GM18517 (cell line): ENCODE results near the gene EPS8L3.
"Not testable (repeated sequence)": the region's sequence is repeated elsewhere in the genome, so short reads cannot be mapped to it uniquely, and the experiment has no call there.

Experiments
- ATAC-seq: cut with Tn5 transposase; IDR thresholded peaks from one replicate; pipeline ENCODE4 v1.9.1; 2021; ENCODE audit warnings: mild to moderate bottlenecking, moderate library complexity; ENCODE audit not compliant: unreplicated experiment

The EPS8L3 gene

DNA sequence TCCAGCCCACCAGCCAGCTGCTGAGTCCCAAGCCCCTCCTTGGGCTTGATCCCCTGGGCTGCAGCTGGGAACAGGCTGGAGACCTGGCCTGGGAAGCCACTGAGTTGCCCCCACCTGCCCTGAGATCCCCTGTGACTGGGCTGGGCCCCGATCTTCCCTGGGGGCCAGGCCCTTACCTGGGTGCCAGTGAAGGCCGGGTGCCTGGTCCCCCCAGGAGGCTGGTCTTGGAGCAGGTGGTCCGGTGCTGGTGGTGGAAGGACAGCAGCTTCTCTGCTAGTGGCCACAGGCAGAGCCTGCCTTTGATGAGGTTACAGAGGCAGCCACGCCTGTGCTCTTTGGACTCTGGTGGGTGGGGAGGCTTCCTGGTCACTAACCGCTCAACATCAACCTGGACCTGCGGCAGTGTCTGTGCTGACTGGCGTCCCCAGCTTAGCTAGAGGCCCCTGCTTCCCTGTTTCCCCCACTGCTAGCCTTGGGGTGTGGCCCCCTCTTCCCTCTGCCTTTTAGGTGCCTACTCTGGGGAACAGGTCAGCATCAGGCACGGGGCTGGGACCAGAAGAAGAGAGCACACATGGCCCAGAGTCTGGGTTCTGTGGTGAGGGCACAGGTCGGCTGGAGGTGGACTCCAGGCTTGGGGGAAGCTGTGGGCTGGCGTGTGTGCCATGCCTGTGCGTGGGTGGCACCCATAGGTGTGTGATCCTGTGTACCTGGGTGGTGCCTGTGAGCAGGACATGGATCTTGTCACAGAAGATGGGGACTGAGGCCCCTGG, at the start of gene EPS8L3:
Gene EPS8L3, minus strand, starts transcription at position 278 of the 770 bp plus-strand sequence. CDS start 2,174 bp downstream, outside the sequence.
- no peak for ATAC-seq

DNA sequence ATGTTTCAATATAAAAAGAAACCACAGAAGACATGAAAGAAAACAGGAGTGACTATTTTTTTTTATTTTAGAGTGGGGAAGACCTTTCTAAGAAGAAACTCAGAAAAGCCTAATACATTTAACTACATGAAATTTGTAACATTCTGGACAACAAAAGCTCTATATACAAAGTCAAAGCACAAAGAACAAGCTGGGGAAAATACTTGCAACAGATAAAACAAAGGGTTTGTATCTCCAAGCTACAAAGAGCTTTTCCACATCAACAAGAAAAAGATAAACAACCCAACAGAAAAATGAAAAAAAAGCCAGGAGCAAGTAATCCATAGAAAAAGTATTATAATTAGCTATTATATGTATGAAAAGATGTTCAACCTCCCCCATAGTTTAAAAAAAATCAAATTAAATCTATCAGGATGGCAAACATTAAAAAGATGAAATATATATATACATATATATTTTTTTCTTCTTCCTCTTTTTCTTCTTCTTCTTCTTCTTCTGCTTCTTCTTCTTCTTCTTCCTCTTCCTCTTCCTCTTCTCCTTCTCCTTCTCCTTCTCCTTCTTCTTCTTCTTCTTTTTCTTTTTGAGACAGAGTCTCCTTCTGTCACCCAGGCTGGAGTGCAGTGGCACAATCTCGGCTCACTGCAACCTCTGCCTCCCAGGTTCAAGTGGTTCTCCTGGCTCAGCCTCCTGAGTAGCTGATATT, 49.1 kb upstream of the EPS8L3 start:
- no peak for ATAC-seq

DNA sequence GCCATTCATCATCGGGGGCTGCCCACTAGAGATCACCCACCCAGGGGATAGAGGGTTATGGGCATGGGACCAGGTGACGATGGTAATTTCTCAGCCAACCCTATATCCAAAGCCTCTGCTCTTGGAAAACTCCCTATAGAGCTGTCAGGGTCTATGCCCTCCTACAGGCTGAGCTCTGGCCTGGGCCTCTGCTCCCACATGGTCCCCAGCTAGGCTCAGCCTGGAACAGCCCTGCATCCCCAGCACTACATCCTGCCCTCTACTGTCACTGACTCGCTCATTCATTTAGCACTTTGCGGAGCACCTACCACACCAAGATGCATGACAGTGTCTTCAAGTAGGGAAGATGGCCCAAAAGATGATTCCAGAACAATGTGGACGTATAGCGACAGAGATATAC, 45.0 kb upstream of the EPS8L3 start:
- no peak for ATAC-seq

DNA sequence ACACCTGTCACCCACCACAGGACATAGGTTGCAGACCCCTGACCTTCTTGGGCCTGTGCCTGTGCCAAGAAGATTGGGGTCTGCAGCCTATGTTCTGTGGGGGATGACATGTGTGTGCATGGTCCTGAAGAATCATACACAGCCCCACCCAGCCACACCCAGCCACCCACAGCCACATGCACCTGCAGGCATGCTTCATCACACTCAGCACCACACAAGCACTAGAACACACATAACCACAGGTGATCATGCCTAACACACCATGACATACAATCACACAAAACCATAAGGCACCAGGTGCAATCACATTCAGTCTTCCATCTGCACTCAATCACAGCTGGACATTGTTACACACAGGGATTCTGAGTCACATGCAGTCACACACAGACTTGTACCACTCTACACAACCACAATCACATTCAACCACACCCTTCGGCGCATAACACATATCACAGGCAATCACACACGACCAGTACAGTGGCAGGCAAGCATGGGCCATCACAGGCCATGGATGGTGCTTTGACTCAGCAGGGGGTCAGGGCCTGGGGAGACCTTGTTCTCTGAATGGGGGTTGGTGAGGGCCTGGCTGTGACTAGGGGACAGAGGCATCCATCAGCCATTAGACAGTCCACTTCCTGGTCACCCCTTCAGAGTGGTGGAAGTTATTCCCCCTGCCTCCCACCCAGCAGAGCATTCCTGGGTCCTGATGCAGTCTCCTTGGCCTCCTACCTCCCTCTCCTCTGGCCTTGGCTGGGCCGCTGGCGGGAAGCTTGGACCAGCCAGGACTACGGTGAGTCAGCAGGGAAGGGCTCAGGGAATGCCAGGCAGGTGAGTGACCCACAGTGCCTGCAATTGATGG, 44.3 kb upstream of the EPS8L3 start:
- no peak for ATAC-seq

DNA sequence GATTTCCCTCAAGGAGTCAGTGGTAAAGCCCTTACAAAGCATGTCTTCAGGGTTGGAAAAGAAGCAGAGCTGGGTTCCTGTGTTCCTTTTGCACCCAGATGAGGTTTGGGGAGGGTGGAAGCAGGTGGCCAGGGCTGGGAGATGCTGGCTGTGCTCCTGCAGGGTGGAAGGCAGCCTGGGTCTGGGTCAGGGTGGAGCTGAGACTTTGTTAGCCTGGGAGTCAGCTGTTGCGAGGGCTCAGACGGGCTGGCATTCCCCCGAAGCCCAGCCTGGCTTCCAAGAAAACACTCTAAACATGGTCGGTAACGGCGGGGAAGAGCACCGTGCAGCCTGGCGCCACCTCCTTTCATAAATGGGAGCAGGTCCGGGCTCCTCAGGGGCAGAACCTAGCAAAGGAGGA, 43.7 kb upstream of the EPS8L3 start:
- no peak for ATAC-seq

DNA sequence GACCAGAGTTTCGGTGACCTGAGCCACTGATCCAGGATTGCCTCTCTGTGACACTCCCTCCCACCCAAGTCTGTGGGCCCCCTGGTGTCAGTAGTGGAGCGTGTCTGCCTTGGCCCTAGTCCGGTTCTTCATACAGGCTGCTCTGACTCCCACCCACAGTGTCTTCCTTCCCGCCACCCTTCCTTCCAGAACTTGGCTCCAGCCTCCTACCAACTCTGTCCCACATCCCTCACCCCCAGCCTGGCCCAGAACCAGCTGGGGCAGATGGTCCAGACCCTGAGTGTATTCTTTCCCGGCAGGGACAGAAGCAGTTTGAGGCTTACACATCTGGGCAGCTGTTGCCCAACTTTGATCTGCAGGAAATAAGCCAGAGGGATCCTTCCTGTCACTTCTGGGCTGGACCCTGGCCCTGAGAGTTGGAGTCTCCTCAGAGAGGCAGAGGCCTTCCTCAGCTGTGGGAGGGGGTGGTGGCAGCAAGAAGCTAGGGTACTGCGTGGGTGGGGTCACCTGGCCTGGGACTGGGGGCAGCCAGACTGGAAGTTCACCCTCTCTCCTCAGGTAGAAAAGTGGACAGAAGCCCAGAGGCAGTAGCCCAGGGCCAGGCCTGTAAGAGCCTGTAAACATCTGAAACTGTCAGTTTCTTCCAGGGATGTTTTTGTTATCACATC, 43.1 kb upstream of the EPS8L3 start:
- no peak for ATAC-seq

DNA sequence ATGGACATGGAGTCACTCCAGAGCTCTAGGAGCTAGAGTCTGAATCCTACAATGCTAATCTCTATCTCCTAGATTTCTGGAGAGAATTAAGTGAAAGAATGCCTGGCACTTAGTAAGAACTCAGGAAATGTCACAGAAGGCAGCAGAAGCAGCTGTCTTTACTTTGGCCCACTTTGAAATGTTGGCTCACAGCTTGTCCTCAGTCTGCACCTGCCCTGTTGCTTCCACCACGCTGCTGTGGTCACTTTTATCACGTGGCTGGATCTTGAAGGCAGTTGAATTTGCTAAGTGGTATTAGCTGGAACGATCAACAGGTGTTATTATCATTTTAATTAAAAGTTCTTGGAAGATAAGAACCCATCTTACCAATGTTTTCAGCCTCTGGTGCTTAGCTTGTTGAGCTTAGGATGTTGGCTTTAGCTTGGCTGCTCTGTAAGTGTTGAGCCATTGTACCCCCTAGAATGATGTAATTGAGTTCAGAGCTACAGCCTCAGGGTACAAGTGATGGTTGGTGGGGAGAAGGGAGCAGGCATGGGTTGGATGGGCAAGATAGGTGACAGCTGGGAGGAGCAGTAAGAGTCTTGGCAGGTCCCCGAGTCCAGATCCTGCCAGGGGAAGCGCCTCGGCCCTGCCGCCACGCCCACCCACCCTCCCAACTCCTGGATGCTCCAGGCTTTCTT, 41.9 kb upstream of the EPS8L3 start:
- ATAC-seq = no peak

DNA sequence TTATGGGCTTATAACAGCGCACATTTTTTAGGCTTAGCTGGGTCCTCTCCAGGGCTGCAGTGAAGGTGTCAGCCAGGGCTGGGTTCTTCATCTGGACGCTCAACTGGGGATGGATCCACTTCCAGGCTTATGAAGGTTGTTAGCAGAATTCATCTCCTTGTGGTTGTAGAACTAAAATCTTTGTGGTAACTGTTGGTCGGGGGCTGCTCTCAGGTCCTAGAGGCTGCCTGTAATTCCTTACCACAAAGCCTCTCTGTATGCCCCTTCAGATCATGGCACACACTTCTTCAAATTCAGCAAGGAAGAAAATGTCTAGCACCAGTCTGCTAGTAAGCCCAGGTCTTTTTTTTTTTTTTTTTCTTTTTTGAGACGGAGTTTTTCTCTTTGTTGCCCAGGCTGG, 40.9 kb upstream of the EPS8L3 start:
- ATAC-seq = no peak

- no peak for ATAC-seq
These were observed 40.2 kb upstream of the EPS8L3 start for GRCh38 chr1:109803901-109804331.

- no peak for ATAC-seq
These were observed 39.3 kb upstream of the EPS8L3 start for GRCh38 chr1:109802901-109803561.

DNA sequence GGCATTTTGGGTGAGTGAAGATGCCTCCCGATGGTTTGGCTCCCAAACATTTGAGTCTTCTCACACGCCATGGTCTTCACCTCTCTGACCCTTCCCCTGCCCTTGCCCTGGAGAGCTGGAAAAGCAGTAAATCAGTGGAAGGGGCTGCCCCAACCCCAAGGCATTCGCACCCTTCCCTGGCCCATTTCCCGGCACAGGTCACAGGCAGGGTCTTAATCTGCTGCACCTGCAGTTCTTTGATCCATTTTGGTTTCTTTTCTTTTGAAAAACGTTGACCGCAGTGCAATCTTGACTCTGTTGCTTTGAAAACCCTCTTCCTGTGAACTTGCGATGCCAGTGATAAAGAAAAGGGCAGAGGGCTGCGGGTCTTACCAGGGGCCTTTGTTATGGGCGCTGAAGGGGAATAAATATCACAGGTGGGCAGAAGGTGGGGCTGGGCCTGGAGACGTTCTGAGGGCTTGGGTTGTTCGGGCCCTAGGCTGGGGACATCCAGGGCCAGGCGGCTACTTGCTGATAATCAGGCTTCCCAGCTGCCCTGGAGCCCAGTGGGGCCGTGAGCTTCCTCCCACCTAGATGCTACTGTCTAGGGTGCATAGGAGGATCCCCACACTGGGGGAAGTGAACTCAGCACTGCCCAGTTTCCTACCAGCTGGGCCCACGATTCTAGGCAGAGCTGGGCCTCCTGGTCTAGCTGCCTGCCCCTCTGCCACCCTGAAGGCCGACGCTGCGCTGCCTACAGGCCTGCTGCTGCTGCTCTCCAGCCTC, 38.6 kb upstream of the EPS8L3 start:
- ATAC-seq = no peak

DNA sequence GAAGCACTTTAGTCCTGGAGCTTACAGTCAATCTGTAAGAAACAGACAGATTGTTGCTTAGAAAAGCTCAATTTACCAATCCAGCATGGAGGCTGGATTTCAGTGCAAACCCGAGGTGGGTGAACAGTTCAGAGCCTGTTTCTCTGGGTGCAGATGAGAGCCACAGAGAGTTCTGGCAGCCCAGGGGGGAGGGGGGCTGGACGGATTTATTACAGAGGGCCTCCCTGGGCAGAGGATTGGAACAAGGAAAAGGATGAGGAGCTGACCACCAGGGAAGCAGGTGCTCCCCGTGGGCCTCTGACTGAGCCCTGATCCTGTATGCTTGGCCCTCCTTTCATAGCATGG, 38.0 kb upstream of the EPS8L3 start:
- no peak for ATAC-seq

DNA sequence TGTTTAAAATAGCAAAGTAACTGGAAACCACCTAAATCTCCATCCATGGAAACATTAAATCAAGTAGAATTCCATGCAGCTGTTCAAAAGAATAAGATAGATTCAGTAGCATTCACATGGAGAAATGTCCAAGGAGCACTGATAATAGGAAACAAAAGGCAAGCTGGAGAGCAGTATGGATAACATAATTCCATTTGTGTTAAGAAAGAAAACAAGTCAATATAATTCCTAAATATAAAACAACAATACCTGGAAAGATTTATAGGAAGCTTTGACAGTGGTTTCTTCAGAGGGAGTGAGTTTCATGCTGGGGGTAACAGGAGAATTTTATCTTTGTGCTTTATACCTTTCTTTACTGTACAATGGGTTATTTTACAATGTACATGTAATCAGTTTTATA, 36.6 kb upstream of the EPS8L3 start:
- no peak for ATAC-seq

GRCh38 chr1:109799445-109799844, 35.7 kb upstream of the EPS8L3 start:
- ATAC-seq = no peak

GRCh38 chr1:109797303-109797595, 33.5 kb upstream of the EPS8L3 start:
- ATAC-seq = not testable (repeated sequence)

DNA sequence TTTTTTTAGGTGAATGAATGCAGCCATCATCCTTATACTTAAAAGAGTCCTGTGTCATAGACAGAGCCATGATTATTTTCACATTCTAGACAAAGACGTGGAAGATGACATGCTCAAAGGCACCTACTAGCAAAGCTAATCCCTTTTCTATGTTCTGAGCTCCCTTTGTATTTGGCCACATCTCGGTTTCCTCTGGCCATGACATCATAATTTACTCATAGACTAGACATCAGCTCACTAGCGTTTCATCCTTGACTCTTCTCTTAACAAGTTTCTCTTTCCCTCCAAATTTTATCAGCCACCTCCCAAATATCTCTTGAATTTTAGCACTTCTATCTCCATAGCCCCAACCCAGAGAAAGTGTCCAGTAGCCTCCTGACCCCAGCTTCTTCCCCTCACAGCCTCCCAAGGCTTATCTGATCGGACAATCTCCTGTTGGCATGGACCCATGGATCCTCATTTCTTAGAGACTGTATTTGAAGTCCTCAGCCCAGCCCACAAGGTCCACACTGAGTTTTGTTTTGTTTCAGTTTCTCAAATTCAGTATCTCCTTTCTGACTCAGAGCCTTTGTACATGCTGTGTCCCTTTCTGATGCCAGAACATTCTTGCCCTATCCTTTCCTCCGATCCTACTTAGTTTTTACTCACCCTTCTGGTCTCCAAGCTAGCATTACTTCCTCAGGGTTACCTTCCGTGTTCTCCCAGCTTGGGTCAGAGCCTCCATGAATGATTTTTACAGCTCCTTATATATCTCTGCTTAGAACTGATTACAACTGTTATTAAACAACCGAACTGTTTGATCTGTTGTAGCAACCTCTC, 33.0 kb upstream of the EPS8L3 start:
- no peak for ATAC-seq

- no peak for ATAC-seq
These were observed 30.8 kb upstream of the EPS8L3 start for GRCh38 chr1:109794319-109795132.
